ENCODE data around the gene PPT2. TPM values are rescaled to one million over a fixed set of nuclear protein-coding genes. Genes with fewer than 3 reads are reported as not detected.

Gene PPT2
- total and polyA plus RNA-seq, 2 of the 13 experiments (the other 11 are each of a cell fraction or from before 2014, with no cell fraction given), result 39.2 to 61.8 TPM

- TF ChIP-seq ZNF281 (CRISPR knock-in tag; IDR thresholded peaks at IDR 0.05; ENCODE audit: borderline replicate concordance) (no peak), FOXO4 (CRISPR knock-in tag; conservative IDR thresholded peaks at IDR 0.05) (no peak), MYNN (CRISPR knock-in tag; IDR thresholded peaks at IDR 0.05; ENCODE audit: low read depth) (no peak; the same call in 1 of the 2 replicates), NBN (conservative IDR thresholded peaks at IDR 0.05) (no peak), IKZF5 (CRISPR knock-in tag; IDR thresholded peaks at IDR 0.05) (no peak; the same call in 1 of the 2 replicates), RORA (CRISPR knock-in tag; IDR thresholded peaks at IDR 0.05) (no peak), ZNF615 (CRISPR knock-in tag; IDR thresholded peaks at IDR 0.05; ENCODE audit: borderline replicate concordance) (no peak), KDM5B (CRISPR knock-in tag; IDR thresholded peaks at IDR 0.05; ENCODE audit: borderline replicate concordance) (no peak), TEAD2 (CRISPR knock-in tag; IDR thresholded peaks at IDR 0.05) (no peak), ZFP36 (IDR thresholded peaks at IDR 0.05; ENCODE audit: borderline replicate concordance, low read depth, low read length, partially characterized antibody) (no peak), ZNF619 (CRISPR knock-in tag; IDR thresholded peaks at IDR 0.05) (no peak), HOXA7 (CRISPR knock-in tag; IDR thresholded peaks at IDR 0.05) (no peak), ZNF7 (CRISPR knock-in tag; IDR thresholded peaks at IDR 0.05) (no peak), ZNF138 (CRISPR knock-in tag; IDR thresholded peaks at IDR 0.05; ENCODE audit: low read depth) (no peak), NR2F1 (CRISPR knock-in tag; IDR thresholded peaks at IDR 0.05) (no peak), EHMT2 (IDR thresholded peaks at IDR 0.05; ENCODE audit: borderline replicate concordance, low read depth, low read length) (peak; percentile 94; the same call in 1 of the 2 replicates), ZBTB42 (CRISPR knock-in tag; IDR thresholded peaks at IDR 0.05) (no peak), GABPB1 (CRISPR knock-in tag; IDR thresholded peaks at IDR 0.05) (peak; percentile 31; the same call in 1 of the 2 replicates)
Observed at GRCh38 chr6:32177788-32178546, 24.0 kb downstream of the PPT2 start, which contains the start of gene RNF5 (continued).
